Endothelial cell of umbilical vein (primary cell): Measurements from ENCODE around the gene TNFSF12.

ENCODE experiments used
- GATA2 ChIP-seq: IDR thresholded peaks from 2 replicates; pipeline ENCODE4 v1.7.0; 2011; ENCODE audit warnings: low read depth, mild to moderate bottlenecking, moderate library complexity, mixed read lengths, low read length; ENCODE audit not compliant: insufficient read length, insufficient read depth
- MAX ChIP-seq: IDR thresholded peaks from 2 replicates; pipeline ENCODE4 v1.6.1; 2011; ENCODE audit not compliant: insufficient read depth, insufficient read length
- MYC ChIP-seq: IDR thresholded peaks from one replicate; pipeline ENCODE4 v1.6.1; 2011; ENCODE audit warnings: mild to moderate bottlenecking, low read depth, low read length
- POLR2A ChIP-seq: IDR thresholded peaks from 2 replicates; pipeline ENCODE4 v1.6.1; 2012; ENCODE audit warnings: low read depth, mild to moderate bottlenecking, control low read depth, low read length
- POLR2AphosphoS5 ChIP-seq: IDR thresholded peaks from 2 replicates; pipeline ENCODE4 v1.6.1; 2012; ENCODE audit warnings: low read depth, mild to moderate bottlenecking, control low read depth, low read length, moderate library complexity; ENCODE audit not compliant: insufficient read depth
- TF ChIP-seq, protein P1 (sequence below), 2 donors: IDR thresholded peaks; 1 replicate in 1 of 2; 2 replicates in 1 of 2; pipeline ENCODE4 v1.5.1; 2011; ENCODE audit warnings: low read length in 2 of 2, mild to moderate bottlenecking in 2 of 2, moderate library complexity in 2 of 2, control low read depth in 1 of 2, inconsistent platforms in 1 of 2, low read depth in 1 of 2; ENCODE audit not compliant: insufficient read depth in 1 of 2; ENCODE audit errors: extremely low read depth in 1 of 2

DNA sequence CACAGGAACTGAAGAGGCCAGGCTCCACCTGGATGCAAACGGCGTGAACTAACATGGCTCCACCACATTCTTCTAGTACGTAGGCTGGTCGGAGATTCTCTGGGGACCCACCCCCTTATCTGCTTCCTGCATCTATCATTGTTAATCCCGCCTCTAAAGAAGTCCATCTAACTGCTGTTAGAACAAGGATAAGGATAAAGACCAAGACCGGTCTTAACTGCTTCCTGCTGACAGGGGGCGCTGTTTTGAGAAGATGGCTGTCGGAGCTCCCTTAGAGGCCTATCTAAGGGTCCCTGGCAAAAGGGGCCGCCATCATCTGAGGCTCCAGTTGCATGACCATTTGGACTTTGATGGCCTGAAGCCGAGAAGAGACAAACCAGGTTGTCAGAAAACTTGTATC is 25.8 kb upstream of the TNFSF12 start:
- TF ChIP-seq, protein P1, sequence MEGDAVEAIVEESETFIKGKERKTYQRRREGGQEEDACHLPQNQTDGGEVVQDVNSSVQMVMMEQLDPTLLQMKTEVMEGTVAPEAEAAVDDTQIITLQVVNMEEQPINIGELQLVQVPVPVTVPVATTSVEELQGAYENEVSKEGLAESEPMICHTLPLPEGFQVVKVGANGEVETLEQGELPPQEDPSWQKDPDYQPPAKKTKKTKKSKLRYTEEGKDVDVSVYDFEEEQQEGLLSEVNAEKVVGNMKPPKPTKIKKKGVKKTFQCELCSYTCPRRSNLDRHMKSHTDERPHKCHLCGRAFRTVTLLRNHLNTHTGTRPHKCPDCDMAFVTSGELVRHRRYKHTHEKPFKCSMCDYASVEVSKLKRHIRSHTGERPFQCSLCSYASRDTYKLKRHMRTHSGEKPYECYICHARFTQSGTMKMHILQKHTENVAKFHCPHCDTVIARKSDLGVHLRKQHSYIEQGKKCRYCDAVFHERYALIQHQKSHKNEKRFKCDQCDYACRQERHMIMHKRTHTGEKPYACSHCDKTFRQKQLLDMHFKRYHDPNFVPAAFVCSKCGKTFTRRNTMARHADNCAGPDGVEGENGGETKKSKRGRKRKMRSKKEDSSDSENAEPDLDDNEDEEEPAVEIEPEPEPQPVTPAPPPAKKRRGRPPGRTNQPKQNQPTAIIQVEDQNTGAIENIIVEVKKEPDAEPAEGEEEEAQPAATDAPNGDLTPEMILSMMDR (IDR thresholded peaks at IDR 0.05; ENCODE audit: extremely low read depth in 1 of 2, insufficient read depth in 1 of 2, low read depth in 1 of 2, low read length in 2 of 2) = peak; percentile 22 to 33
- TF ChIP-seq MAX (no peak), POLR2A (no peak), GATA2 (no peak), MYC (no peak), POLR2AphosphoS5 (no peak)
